GM10266 (cell line): ENCODE measurements around the gene BORA.

Experiments
- DNase-seq: peaks from one replicate; pipeline ENCODE4 v3.0.0; 2012; ENCODE audit errors: extremely low spot score
- TF ChIP-seq, protein P1 (sequence below): IDR thresholded peaks from 2 replicates; pipeline ENCODE4 v1.5.1; 2012; ENCODE audit warnings: mild to moderate bottlenecking, low read depth; ENCODE audit not compliant: control insufficient read depth, insufficient read depth; ENCODE audit errors: missing control alignments

BORA gene

DNA sequence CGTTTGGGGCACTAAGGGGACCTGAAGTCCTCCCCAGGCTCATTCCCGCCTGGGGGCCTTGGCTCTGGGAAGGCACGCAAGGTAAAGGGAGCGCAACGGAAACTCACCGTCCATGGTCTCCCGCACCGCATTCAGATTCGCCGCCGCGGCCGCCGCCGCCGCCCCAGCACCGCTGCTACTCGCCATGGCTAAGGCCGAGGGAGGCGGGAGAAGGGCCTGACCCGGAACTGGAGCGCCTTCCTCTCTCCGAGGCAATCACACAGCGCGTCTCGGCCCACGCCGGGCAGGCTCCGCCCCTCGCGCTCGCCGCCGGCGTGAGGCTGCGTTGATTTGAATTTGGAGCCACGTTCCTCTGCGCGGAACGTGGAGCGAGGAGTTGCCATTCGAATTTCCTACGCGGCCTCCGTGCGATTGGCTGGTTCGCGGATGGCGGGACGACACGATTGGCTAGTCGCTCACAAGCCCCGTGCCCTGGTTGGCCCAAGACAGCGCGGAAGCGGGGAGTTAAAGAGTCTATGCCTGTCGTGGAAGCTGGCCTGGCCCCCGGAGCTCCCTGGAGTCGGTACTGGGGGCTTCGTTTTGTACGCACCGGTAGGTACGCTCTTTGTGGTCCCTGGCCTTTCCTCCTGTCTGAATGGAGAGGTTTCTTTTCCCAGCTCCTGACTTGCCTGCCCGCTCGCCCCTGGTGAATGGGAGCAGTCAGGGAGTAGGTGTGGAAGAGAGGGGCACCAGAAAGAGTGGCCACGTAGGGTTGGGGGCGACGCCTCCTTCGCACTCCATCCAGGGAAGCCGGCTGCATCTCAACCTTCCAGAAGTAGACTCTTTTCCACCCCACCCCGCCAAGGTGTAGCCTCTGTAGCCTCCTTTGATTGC lies at the start of gene BORA, which contains the start of gene MZT1:
TSS of gene BORA (plus strand) at position 507 of the 873 bp plus-strand sequence. CDS start 1,018 bp downstream, outside the sequence.
TSS of gene MZT1 (minus strand) at position 213 of the 873 bp plus-strand sequence. CDS start at position 186, 27 bp downstream.
- TF ChIP-seq, protein P1, sequence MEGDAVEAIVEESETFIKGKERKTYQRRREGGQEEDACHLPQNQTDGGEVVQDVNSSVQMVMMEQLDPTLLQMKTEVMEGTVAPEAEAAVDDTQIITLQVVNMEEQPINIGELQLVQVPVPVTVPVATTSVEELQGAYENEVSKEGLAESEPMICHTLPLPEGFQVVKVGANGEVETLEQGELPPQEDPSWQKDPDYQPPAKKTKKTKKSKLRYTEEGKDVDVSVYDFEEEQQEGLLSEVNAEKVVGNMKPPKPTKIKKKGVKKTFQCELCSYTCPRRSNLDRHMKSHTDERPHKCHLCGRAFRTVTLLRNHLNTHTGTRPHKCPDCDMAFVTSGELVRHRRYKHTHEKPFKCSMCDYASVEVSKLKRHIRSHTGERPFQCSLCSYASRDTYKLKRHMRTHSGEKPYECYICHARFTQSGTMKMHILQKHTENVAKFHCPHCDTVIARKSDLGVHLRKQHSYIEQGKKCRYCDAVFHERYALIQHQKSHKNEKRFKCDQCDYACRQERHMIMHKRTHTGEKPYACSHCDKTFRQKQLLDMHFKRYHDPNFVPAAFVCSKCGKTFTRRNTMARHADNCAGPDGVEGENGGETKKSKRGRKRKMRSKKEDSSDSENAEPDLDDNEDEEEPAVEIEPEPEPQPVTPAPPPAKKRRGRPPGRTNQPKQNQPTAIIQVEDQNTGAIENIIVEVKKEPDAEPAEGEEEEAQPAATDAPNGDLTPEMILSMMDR, result no peak
- DNase-seq, result peak; percentile 88

DNA sequence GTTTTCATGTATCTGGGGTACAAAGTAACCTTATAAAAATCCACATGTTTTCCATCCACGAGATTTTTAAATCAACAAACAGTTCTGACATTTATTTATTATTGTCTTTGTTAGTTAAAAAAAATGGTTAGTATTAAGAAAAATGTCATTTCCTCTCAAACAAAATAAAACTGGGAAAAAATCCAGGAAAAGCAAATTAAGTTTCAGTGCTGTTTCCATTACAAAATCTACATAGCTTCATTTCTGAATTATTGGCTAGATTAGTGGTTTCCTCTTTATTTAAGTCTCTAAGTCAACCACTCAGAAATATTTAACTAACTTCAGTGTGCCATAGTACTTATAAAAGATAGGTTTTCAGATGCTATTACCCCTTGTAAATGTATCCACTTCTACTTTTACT lies 49.4 kb upstream of the BORA start:
- no peak for DNase-seq
- TF ChIP-seq, protein P1, result no peak

DNA sequence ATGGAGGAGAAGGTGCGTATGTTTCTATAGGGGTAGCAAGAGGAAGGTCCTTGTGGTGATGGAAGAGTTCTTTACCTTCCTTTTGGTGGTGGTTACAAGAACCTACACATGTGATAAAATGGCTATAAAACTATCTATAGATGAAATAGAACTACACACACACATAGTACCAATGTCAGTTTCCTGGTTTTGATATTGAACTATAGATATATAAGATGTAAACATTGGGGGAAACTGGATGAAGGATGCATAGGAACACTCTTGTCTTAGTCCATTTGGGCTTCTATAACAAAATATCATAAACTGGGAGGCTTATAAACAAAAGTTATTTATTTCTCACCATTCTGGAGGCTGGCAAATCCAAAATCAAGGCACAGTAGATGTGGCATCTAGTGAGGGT lies 47.4 kb upstream of the BORA start:
- DNase-seq, result no peak
- TF ChIP-seq, protein P1, result no peak

DNA sequence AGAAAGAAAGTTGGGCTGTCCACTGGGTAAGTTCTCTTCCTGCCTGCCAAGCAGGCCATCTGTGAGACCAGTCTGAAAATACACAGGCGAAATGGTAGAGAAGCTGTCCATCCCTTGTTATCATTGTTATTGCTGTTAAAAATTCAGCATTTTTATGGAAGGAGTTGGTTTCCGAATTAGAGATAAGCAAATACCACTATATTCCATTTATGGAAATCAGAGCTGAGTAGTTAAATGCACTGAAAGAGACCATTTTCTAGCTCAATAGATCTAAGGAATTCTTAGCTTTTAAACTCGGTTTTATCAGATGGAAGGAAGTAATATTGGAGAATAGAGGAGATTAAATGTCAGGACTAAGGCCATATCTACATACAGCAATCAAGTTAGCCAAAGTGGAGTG lies 41.0 kb upstream of the BORA start:
- no peak for DNase-seq
- TF ChIP-seq, protein P1, result no peak

DNA sequence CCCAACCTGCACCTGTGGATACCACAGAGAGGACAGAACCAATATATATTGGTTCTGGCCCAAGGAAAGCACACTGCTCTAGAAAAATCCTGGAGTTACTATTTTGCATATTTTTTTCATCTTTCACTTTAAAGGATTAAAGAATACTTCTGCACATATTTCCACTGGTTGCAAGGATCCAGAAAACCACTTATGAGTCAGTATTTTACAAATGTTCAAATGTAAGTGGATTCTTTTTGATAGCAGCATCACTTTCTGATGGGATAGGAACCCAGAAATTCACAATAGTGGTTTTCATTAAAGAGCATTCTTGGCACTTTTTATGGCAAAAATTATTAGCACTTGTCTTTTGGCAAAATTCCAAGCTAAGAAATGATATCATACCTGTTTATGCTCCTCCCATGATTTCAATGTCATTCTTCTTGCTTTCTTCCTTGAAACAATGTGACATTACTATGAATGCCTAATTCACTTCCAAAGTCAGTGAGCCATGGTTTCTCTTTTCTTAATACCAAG lies 38.5 kb upstream of the BORA start:
- DNase-seq, result no peak
- TF ChIP-seq, protein P1, result no peak

DNA sequence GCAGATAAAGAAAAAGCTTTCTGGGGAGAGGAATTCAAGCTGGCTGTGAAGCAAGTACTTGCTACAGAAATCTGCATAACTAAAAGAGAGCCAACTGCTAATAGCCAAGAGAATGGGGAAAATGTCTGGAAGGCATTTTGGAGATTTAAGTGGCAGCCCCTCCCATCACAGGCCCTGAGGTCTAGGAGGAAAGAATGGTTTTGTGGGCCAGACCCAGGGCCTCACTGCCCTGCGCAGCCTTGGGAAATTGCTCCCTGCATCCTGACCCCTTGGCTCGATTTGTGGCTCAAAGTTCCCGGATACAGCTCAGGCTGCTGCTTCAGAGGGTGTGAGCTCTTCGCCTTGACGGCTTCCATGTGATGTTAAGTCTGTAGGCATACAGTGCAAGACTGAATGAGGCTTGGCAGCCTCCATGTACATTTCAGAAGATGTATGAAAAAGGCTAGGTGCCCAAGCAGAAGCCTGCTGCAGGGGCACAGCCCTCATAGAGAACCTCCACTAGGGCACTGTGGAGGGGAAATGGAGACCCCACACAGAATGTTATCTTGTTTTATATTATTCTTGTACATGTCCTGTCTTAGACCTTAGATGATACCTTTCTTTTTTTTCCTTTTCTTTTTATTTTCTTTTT lies 34.7 kb upstream of the BORA start:
- no peak for DNase-seq
- TF ChIP-seq, protein P1, result no peak
